ENCODE results near the gene ZC3H12A.
A peak's percentile ranks its signal among the peaks of the same experiment; 100 is the strongest.
"Not testable (repeated sequence)": the region's sequence is repeated elsewhere in the genome, so short reads cannot be mapped to it uniquely, and the experiment has no call there.

The ZC3H12A gene

DNA sequence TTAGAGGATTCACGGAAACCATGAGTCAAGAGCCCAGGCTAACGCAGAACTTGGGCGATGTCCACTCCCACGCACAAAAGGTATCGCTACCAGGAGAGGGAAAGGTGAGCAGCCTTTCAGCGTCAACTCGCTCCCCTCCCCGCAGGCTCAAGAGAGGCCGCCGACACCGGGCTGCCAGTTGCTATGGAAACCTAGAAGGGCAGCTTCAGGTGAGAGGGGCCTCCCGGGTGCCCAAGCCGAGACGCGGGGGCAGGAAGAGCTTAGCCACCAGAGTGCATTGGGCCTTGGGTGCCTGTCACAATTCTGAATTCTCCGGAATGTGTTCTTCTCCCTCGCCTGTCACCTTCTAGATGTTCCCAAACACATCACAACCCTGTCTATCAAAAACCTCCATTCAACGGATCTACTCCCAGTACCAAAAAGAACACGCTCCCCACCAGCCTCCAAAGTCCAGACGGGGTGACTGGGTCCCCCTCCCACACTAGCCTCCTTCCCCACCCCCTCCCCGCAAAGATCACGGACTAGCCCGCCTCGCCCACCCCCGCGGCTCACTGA is 39.5 kb downstream of the ZC3H12A start:
- TF ChIP-seq Cebpa-rat (IDR thresholded peaks at IDR 0.05), result no peak
- H3K4me1 ChIP-seq, result peaks cover 25 to 46% (median 36%) of the 10 kb centered on the region in 10 experiments
- peaks cover 0 to 27% (median 12%) of the 10 kb centered on the region in 11 experiments; a peak in 15 of 22 replicates for H3K9me3 ChIP-seq (replicated peaks in 1 of 11)
- peaks cover 38 to 46% (median 43%) of the 10 kb centered on the region in 11 experiments for H3K36me3 ChIP-seq
- H3K9ac ChIP-seq, result peak overlapping the region; percentile 83 to 94 (median 89)
- no peaks in the 10 kb centered on the region for H3K27me3 ChIP-seq
- peak overlapping the region; percentile 90 to 100 (median 99) for H3K4me2 ChIP-seq
- H3K4me3 ChIP-seq, result peak overlapping the region; percentile 76 to 98 (median 93)
- H4K20me1 ChIP-seq, result peaks cover 0 to 49% (median 21%) of the 10 kb centered on the region in 11 experiments; a peak in 14 of 22 replicates
- H3K27ac ChIP-seq, result peak overlapping the region; percentile 59 to 91 (median 87); a peak in 18 of 22 replicates

DNA sequence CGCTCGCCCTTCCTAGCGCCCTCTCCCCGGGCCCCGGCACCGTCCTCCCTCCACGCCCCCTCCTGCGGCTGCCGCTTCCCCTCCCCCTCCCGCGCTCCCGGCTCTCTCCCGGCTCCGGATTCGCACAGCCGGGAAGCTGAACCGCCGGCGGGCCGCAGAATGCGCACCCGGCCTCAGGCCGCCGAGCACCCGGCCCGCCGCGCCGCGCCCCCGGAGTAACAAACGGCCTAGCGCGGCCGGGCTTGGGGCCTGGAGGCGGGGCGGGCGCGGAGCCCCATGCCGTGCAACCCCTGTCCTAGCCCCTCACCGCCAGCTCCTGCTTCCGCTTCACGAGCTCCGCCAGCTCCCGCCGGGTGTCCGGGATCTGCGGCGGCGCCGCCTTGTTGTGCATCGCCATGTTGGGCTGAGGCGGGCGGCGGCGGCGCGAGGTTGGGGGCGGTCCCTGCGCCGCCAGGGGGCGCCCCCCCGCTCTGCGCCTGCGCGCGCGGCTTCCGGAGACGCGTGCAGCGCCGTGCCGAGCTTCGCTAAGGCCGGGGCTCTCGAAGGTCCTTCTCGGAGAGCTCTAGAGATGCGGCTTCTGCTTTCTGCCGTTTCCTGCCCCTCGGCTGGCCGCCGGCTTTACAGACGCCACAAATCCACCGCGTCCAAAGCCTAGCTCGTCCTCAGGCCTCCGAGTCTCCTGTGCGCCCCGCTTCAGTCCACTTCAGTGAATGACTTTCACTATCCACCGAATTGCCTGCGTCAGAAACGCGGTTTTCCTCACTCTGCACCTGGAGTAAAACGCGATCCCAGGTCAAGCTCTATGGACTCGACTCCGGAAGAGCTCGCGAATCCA is 40.2 kb downstream of the ZC3H12A start, which contains the start of gene MEAF6:
Gene MEAF6, minus strand, starts transcription at position 417 of the 835 bp plus-strand sequence. Its CDS starts 20 bp downstream, at position 397.
- Histone ChIP-seq H3K27me3 (no peaks in the 10 kb centered on the region), H4K20me1 (peaks cover 0 to 45% (median 21%) of the 10 kb centered on the region in 11 experiments; a peak in 14 of 22 replicates), H3K36me3 (peaks cover 33 to 39% (median 37%) of the 10 kb centered on the region in 11 experiments), H3K27ac (peak within 1 kb of the TSS; percentile 78 to 91 (median 87)), H3K9me3 (replicated peaks in 1 of 11) (peaks cover 0 to 27% (median 12%) of the 10 kb centered on the region in 11 experiments; a peak in 15 of 22 replicates), H3K4me3 (peak within 1 kb of the TSS; percentile 76 to 98 (median 93)), H3K4me2 (peak within 1 kb of the TSS; percentile 90 to 100 (median 99)), H3K9ac (peak within 1 kb of the TSS; percentile 83 to 94 (median 89)), H3K4me1 (peaks cover 30 to 45% (median 36%) of the 10 kb centered on the region in 10 experiments)
- TF ChIP-seq Cebpa-rat (IDR thresholded peaks at IDR 0.05), result no peak

DNA sequence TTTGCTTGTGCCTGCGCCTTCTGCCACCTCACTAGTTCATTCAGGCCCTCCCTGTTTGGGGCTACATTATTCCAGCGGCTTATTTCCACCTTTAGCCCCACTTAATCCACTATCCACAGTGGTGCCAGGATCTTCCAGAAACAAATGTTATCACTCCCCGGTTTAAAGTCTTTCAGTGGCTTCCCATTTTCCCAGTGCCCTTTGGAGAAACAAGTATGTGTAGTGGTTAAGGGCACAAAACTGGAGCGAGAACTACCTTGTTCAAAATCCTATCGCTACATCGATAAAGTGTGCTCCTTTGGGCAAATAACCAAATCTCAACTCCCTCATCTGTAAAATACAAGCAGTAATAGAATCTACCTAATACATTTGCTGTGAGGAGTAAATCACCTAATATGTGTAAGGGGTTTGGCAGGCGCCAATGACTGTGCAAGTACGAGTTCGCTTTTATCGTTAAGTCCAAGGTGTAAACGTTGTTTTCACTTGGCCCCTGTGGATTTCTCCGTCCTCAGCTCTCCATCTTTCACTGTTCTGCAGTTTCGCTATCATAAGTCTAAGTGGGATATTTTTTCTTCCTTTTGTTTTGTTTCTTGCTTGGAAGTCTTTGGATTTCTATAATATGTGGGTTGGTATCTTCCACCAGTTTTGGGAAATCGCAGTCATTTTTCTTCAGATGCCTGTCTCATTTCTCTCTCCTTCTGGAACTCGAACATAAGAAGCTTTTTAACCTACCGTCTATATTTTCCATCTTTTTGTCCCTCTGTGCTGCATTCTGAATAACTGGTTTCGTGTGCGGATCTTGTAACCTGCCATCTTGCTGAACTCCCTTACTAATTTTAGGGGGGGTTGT is 41.0 kb downstream of the ZC3H12A start:
- Histone ChIP-seq H4K20me1 (peaks cover 0 to 36% (median 16%) of the 10 kb centered on the region in 11 experiments; a peak in 14 of 22 replicates), H3K9ac (peak overlapping the region; percentile 83 to 94 (median 89)), H3K27me3 (no peaks in the 10 kb centered on the region), H3K27ac (peak overlapping the region; percentile 78 to 91 (median 87)), H3K36me3 (peaks cover 24 to 31% (median 29%) of the 10 kb centered on the region in 11 experiments), H3K9me3 (replicated peaks in 1 of 11) (peaks cover 0 to 32% (median 17%) of the 10 kb centered on the region in 11 experiments; a peak in 15 of 22 replicates), H3K4me1 (peaks cover 34 to 48% (median 38%) of the 10 kb centered on the region in 10 experiments), H3K4me2 (peak overlapping the region; percentile 73 to 100 (median 98)), H3K4me3 (peak overlapping the region; percentile 76 to 98 (median 93))
- TF ChIP-seq Cebpa-rat (IDR thresholded peaks at IDR 0.05), result no peak

DNA sequence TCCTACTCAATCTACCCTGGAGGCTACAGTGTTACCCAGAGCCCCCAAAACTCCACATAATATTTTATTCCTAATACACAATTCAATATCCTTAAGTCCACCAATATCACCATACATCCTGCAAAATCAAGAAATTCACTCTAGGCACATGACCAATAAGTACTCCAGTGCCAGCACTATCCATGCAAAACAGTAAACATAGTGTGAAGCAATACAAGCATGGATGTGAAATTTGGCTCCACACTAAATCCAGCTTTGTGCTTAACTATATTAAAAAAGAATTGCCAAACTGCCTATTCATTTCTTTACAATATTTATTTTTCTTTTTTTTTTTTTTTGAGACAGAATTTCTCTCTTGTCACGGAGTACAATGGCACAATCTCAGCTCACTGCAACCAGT is 43.2 kb downstream of the ZC3H12A start:
- H3K4me3 ChIP-seq, result no peak overlapping the region; a peak in 1 of 20 replicates

DNA sequence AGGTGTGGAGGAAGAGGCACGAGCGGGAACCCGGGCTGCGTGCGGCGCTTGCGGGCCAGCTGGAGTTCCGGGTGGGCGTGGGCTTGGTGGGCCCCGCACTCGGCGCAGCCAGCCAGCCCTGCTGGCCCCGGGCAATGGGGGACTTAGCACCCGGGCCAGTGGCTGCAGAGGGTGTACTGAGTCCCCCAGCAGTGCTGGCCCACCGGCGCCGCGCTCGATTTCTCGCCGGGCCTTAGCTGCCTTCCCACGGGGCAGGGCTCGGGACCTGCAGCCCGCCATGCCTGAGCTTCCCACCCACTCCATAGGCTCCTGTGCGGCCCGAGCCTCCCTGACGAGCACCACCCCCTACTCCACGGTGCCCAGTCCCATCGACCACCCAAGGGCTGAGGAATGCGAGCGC is 43.9 kb downstream of the ZC3H12A start:
- not testable (repeated sequence) for H3K9ac ChIP-seq, H3K4me3 ChIP-seq, H3K4me2 ChIP-seq, H3K36me3 ChIP-seq, H3K27me3 ChIP-seq, H4K20me1 ChIP-seq
- Histone ChIP-seq H3K27ac (peak overlapping the region in 2 of 11 experiments; percentile 32 to 73; a peak in 3 of 22 replicates), H3K4me1 (peaks cover 16 to 29% (median 26%) of the 10 kb centered on the region in 10 experiments), H3K9me3 (replicated peaks in 1 of 11) (peaks cover 15 to 59% (median 33%) of the 10 kb centered on the region in 11 experiments)

More for the DNA sequence above, 43.2 kb downstream of the ZC3H12A start:
- H3K4me1 ChIP-seq, result peaks cover 23 to 36% (median 33%) of the 10 kb centered on the region in 10 experiments
- no peak overlapping the region for H3K27ac ChIP-seq
- no peak overlapping the region for H3K9ac ChIP-seq
- H3K27me3 ChIP-seq, result no peaks in the 10 kb centered on the region
- no peak for TF ChIP-seq Cebpa-rat (IDR thresholded peaks at IDR 0.05)
- no peak overlapping the region for H3K4me2 ChIP-seq
- peaks cover 9 to 52% (median 27%) of the 10 kb centered on the region in 11 experiments for H3K9me3 ChIP-seq (replicated peaks in 1 of 11)
- peaks cover 6 to 13% (median 9%) of the 10 kb centered on the region in 11 experiments for H3K36me3 ChIP-seq
- H4K20me1 ChIP-seq, result peaks cover 0 to 15% (median 10%) of the 10 kb centered on the region in 11 experiments; a peak in 14 of 22 replicates

DNA sequence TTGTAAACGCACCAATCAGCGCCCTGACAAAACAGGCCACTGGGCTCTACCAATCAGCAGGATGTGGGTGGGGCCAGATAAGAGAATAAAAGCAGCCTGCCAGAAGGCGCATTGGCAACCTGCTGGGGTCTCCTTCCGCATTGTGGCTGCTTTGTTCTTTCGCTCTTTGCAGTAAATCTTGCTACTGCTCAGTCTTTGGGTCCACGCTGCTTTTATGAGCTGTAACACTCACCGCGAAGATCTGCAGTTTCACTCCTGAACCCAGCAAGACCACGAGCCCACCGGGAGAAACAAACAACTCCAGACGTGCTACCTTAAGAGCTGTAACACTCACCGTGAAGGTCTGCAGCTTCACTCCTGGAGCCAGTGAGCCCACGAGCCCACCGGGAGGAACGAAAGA is 44.5 kb downstream of the ZC3H12A start:
- peak overlapping the region; percentile 53 to 94 (median 70) for H3K4me2 ChIP-seq
- peak overlapping the region; percentile 45 to 74 (median 68); a peak in 21 of 22 replicates for H3K9ac ChIP-seq
- not testable (repeated sequence) for H4K20me1 ChIP-seq, H3K36me3 ChIP-seq, H3K27me3 ChIP-seq
- H3K27ac ChIP-seq, result peak overlapping the region in 10 of 11 experiments; percentile 33 to 77 (median 70); a peak in 19 of 22 replicates
- peak overlapping the region; percentile 45 to 69 (median 56) for H3K4me3 ChIP-seq
- peaks cover 10 to 23% (median 19%) of the 10 kb centered on the region in 10 experiments for H3K4me1 ChIP-seq
- H3K9me3 ChIP-seq (replicated peaks in 1 of 11), result peaks cover 20 to 66% (median 39%) of the 10 kb centered on the region in 11 experiments

DNA sequence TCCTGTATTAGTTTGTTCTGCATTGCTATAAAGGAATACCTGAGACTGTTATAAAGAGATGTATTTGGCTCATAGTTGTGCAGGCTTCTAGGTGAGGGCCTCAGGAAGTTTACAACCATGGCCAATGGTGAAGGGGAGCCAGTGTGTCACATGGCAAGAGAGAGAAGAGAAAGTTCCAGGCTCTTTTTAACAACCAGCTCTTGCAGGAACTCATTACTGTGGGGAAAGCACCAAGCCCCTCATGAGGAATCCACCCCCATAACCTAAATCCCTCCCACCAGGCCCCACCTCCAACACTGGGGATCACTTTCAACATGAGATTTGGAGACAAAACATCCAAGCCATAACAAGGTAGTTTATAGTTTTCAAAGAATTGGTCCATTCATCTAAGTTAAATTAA is 45.2 kb downstream of the ZC3H12A start:
- no peaks in the 10 kb centered on the region for H4K20me1 ChIP-seq
- H3K27me3 ChIP-seq, result no peaks in the 10 kb centered on the region
- H3K4me1 ChIP-seq, result peaks cover 10 to 23% (median 19%) of the 10 kb centered on the region in 10 experiments
- peak overlapping the region in 9 of 11 experiments; percentile 45 to 74 (median 69); a peak in 15 of 22 replicates for H3K9ac ChIP-seq
- H3K9me3 ChIP-seq (replicated peaks in 1 of 11), result peaks cover 20 to 68% (median 40%) of the 10 kb centered on the region in 11 experiments
- peaks cover 0 to 9% (median 5%) of the 10 kb centered on the region in 11 experiments; a peak in 7 of 22 replicates for H3K36me3 ChIP-seq
- H3K4me3 ChIP-seq, result peak overlapping the region; percentile 45 to 69 (median 56); a peak in 19 of 20 replicates
- TF ChIP-seq Cebpa-rat (IDR thresholded peaks at IDR 0.05), result no peak
- H3K27ac ChIP-seq, result peak overlapping the region in 9 of 11 experiments; percentile 42 to 77 (median 71); a peak in 14 of 22 replicates
- H3K4me2 ChIP-seq, result peak overlapping the region; percentile 53 to 94 (median 70)

DNA sequence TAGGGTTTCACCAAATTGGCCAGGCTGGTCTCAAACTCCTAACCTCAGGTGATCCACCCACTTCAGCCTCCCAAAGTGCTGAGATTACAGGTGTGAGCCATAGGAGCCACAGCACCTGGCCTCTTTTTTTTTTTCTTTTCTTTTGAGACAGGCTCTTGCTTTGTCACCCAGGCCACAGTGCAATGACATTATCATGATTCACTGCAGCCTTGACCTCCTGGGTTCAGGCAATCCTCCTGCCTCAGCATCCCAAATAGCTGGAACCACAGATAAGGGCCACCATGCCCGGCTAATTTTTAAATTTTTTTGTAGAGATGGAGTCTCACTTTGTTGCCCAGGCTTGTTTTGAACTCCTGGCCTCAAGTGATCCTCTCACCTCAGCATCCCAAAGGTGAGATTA is 55.5 kb downstream of the ZC3H12A start:
- not testable (repeated sequence) for H3K4me1 ChIP-seq; H4K20me1 ChIP-seq; H3K27me3 ChIP-seq; H3K4me3 ChIP-seq; H3K9me3 ChIP-seq (replicated peaks in 1 of 11); H3K9ac ChIP-seq; H3K4me2 ChIP-seq; H3K27ac ChIP-seq
- peaks cover 0 to 21% (median 14%) of the 10 kb centered on the region in 11 experiments; a peak in 16 of 22 replicates for H3K36me3 ChIP-seq

DNA sequence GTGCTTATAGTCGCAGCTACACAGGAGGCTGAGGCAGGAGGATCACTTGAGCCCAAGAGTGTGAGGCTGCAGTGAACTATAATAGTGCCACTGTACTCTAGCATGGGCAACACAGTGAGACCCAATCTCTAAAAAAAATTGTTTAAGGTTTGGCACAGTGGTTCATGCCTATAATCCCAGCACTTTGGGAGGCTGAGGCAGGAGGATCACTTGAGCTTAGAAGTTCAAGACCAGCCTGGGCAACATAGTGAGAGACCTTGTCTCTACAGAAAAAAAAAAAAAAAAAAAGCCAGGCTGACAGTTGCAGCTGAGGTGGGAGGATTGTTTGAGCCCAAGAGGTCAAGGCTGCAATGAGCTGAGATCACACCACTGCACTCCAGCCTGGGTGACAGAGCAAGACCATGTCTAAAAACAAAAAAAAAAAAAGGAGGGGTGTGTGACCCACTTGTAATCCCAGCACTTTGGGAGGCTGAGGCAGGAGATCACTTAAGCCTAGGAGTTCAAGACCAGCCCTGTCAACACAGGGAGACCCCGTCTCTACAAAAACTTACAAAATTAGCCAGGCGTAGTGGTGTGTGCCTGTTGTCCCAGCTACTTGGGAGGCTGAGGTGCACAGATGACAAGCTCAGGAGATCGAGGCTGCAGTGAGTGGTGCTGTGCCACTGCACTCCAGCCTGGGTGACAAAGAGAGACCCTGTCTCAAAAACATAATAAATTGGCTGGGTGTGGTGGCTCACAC is 58.2 kb downstream of the ZC3H12A start:
- not testable (repeated sequence) for H3K9me3 ChIP-seq (replicated peaks in 1 of 11); H3K27ac ChIP-seq; H3K4me2 ChIP-seq; H3K4me3 ChIP-seq; H3K9ac ChIP-seq; H3K4me1 ChIP-seq; H3K27me3 ChIP-seq
- Histone ChIP-seq H4K20me1 (peaks cover 0 to 24% (median 12%) of the 10 kb centered on the region in 11 experiments; a peak in 15 of 22 replicates), H3K36me3 (peaks cover 24 to 47% (median 38%) of the 10 kb centered on the region in 11 experiments)

Measured in BLaER1 treated with 17β-estradiol and CSF1 and Interleukin-3, amounts not matched to agents 10 nM and 100 nM (cell line).